Erythroblast (primary cell): Measurements from ENCODE around the gene PAM16.

Experiments used
- DNase-seq, 2 experiments: peaks; one replicate each; lab custom pipeline; 2025; lab: John Stamatoyannopoulos, UW
- GATA1 ChIP-seq: IDR thresholded peaks from 2 replicates; pipeline ENCODE4 v1.6.1; 2011; ENCODE audit warnings: low read depth, mild to moderate bottlenecking, control low read depth, low read length, moderate library complexity
- POLR2A ChIP-seq: IDR thresholded peaks from 2 replicates; pipeline ENCODE4 v1.6.1; 2011; ENCODE audit warnings: mild to moderate bottlenecking, low read length

Gene PAM16

DNA sequence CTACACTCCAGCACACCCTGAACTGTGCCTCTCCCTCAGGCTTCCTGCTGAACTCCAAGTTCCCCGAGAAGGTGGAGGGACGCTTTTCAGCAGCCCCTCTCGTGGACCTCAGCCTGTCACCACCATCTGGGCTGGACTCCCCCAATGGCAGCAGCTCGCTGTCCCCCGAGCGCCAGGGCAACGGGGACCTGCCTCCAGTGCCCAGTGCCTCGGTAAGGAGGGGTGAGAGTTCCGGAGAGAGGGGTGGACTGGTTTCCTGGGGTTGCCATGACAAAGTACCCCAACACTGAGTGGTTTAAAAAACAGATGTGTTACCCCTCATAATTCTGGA is 17.8 kb downstream of the PAM16 start:
- no peak for DNase-seq
- no peak for TF ChIP-seq POLR2A
- no peak for TF ChIP-seq GATA1

DNA sequence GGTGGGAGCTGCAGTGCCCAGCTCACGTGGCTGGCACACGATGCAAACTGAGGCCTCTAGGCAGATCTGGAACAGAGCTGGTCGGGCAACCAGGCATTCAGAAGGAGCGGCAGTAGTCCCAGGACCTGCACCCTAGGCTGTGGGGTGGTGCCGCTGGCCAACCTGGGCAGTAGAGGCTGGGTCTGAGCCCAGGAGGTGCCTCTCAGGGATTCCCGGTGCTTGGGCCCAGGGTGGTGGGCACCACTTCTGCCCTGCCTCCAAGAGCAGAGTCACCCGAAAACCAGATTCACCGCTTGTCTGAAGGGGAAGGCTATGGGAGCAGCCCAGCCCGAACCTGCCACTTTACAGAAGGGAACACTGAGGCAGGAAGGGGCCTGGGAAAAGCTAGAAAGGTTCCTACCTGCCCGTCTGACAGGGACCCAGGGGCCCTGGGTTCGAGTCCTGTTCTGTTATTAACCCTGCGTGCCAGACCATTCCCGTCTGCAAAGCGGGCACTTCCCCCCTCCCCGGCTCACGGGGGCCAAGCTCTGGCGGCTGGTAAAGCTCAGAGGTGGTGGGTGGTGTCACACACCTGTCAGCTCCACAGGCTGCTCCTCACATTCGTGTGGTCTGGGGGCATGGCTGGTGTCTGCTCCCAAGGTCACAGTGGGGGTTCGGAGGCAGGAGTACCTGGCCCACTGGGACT is 18.4 kb downstream of the PAM16 start:
- TF ChIP-seq POLR2A (no peak), GATA1 (no peak)
- DNase-seq: no peak

DNA sequence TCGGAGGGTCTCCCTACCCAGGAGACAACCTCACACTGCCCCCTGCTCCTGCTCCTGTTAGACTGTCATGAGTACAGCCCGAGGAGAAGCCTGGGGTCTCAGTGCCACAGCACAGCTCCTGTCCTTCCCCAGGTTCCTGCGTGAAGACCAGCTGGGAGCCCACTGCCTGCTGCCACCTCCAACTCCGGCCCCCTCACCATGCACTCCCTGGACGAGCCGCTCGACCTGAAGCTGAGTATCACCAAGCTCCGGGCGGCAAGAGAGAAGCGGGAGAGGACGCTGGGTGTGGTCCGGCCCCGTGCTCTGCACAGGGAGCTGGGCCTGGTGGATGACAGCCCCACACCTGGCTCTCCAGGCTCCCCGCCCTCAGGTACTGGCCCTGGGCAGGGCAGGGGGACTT is 19.0 kb downstream of the PAM16 start:
- DNase-seq: no peak
- TF ChIP-seq POLR2A: no peak
- TF ChIP-seq GATA1: no peak

DNA sequence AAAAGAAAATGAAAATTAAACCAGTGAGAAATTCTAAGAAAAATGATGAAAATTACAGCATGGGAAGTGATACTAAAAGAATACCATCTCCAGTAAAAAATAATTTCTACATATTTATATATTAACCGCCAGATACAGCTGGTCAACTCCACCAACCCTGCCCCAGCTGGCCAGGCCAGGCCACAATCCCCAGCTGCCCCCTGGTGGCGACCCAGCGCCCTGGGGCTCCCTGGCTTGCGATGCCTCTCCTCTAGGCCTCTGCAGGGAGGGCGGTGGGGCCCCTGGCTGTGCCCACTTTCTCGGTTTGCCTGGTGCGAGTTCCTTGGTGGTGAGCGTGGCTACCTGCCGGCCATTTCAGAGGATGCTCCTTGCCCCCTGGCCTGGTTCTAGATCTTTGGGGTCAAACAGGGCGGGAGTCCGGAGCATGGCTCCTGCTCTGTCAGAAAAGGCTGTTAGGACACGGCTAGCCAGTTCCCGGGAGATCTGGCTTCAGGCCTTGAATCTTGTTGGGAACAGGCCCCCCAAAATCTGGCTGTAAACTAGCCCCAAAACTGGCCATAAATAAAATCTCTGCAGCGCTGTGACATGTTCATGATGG is 20.7 kb downstream of the PAM16 start:
- peak; percentile 68 to 80 for DNase-seq
- TF ChIP-seq POLR2A: no peak
- no peak for TF ChIP-seq GATA1

DNA sequence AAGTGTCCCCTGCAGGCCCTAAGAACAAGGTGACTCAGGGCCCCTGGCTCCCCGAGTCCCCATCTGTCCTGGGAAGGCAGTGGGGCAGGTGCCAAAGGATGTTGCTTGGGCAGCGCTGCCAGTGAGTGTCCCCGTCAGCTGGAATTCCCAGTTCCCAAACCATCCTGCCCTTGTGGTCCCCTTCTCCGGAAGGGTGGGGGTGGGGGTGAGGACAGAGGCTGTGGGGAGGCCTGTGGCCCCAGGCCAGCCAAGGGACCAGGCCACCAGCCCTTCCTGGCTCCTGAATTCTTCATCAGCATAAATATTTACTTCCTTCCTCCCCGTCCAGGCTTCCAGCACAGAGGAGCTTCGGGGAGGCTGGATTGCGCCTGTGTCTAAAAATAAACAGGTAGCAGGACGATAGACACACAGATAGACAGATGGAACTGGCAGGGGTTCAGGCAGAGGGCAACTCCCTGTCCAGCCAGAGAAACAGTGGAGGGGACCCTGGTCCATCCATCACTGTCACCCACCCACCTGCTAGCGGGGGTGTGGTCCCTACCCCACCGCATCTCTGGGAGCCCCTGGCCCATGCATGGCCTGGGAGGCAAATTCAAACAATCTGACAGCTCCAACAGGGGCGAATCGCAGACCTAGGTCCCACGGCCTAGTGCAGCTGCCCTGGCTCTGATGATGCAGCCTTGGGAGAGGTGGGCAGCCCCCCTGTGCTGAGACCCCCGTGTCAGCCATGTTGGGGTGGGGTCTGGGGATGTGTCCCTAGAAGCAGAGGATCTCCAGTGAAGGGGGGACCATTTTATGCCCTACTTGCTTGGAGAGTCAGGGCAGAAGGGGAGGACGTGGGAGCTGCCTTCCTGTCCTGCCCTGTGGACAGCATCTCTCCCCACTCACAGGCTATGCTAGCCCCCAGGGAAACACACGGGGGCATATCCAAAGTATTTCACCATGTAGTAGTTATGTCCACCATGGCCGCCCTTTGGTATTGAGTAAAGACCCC is 22.0 kb downstream of the PAM16 start:
- DNase-seq: no peak
- TF ChIP-seq GATA1: no peak
- TF ChIP-seq POLR2A: no peak

DNA sequence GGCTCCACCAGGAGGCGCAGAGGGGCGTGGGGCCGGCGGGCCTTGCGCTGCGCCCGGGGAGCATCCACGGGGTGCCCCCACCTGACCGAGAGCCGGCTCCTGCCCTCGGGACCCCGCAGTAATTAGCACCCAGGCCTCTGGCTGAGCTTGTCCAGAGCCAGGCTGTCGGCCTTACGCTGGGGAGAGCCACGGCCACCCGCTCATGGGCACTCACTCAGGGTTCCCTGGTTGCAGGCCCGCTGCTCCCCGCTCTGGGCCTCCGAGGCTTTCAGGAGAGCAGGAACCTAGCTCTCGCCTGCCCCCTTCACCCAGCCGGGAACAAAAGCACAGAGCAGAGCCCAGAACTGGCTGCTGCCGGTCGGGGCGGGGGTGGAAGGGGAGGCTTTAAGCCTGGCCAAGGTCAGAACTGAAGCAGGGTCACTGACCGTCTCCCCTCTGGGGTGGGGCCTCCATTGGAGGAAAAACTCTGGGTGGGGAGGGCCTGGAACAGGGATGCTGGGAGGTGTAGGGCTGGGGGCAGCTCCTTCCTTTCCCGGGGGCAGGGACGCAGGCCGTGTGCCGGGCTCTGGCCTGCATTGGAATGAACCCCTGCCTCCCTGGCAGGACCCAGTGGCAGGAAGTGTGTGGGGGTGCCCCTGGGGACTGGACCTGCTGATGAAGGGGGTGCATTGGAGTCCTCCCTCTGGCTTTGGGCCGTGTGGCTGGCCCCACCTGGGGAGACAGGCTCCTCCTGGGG is 22.9 kb downstream of the PAM16 start:
- DNase-seq: peak; percentile 53 to 57
- TF ChIP-seq GATA1 (no peak), POLR2A (no peak)

DNA sequence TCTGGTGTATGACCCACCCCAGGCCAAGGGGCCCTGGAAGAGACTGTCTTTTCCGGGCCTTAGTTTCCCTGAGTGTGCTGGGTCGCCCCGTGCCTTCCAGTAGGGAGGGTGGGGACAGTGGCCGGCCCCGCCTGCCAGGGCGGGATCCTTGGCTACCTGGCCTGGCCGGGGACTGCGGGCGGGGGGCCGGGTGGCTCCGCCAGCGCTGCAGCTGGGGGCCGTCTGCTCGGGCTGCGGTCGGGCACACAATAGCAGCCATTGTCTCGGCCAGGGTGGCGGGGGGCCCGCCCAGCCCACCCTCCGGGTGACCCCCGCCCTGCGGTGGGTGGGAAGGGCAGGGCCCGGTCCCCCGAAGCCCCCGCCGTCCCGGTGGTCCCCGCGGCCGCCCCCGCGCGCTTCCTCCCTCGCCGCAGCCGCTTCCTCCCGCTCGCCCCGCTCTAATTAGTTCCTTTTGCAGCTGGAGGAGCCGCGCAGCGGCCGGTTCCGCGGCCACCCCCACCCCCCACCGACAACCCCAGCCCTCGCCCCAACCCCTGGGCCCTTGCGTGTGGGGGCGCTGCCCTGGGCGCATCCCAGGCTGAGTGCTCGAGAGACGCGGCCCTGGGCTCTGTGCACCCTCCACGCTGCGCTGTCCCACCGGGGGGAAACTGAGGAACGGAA is 23.6 kb downstream of the PAM16 start:
- TF ChIP-seq POLR2A (no peak), GATA1 (no peak)
- no peak for DNase-seq

DNA sequence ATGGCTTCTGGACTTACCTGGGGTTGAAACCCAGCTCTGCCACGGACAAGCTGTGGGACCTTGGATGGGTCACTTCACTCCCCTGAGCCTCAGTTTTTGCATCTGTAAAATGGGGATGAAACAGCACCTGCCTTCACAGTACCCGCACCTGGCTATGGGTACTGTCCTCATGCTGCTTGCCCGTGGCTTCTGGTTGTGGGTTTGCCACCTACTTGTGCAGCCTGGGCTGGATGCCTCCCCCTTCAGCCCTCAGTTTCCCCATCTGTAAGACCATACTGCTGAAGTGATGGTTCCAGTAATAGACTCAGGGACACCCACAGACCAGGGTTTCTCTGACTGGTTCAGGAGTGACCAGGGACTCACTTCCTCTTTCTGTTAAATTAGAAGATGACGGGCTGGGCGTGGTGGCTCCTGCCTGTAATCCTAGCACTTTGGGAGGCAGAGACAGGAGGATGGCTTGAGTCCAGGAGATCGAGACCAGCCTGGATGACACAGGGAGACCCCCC is 25.8 kb downstream of the PAM16 start:
- no peak for DNase-seq

DNA sequence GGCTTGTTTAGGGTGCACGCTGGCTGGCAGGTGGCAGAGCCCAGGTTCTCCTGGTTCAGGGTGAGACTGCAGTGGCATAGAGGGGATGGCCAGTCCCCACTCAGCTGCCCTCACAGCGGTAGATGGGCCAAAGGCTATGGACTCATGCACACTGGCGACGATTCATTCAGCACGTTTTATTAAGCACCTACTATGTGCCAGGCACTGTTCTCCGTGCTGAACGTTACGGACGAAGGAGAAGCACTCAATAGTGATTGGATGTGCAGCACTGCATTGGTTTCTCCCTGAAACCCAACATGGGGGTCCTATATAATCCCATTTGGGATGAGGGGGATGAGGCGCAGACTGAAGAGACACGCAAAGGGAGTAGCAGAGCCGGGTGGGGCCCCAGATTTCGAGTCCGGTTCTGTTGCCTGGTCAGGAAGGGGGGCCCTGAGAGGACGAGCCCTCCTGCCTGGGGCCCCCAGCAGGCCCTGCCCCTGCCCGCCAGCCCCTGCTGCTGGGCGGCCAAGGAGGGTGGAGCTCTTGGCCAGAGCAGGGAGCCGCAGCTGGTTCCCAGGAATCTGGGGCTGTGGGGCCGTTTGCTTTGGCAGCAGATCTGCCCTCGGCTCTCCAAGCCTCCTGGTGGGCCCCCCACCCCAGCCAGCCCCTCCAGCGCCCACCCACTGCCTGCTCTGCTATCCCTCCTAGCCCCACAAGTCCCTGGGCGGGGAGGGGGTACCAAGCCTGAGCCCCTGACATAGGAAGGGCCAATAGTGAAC is 26.4 kb downstream of the PAM16 start:
- no peak for DNase-seq
- no peak for TF ChIP-seq GATA1

More for the DNA sequence above, 25.8 kb downstream of the PAM16 start:
- no peak for TF ChIP-seq GATA1
- TF ChIP-seq POLR2A: no peak

DNA sequence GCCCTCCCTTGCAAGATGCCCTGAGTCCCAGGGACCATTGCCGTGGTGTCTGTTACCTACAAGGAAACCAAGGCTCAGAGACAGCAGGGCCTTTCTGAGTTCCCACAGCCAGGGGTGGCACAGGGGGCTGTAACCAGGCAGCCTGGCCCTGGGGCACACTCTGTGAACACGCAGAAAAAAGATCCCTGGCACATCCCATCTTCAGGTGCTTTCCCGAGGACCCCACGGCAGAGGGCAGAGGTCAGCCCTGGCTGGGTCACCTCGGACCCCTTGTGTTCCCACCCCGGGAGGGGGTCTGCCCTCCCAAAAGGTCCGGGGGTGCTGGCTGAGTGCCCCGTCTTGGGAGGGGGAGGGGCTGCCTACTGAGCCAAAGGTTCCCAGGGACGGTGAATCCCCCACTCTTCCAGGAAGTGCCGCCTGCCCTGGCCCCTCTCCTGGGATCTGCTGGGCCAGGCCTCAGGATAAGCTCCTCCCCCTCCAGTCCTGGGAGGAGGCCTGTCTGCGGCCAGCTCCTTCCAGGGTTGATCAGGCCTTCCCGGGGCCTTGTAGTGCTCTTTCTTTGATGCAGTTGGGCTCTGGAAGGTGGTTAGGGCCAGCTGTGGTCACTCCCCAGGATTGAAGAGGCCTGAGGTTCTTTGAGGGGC is 27.2 kb downstream of the PAM16 start:
- TF ChIP-seq GATA1: no peak
- no peak for TF ChIP-seq POLR2A
- no peak for DNase-seq

DNA sequence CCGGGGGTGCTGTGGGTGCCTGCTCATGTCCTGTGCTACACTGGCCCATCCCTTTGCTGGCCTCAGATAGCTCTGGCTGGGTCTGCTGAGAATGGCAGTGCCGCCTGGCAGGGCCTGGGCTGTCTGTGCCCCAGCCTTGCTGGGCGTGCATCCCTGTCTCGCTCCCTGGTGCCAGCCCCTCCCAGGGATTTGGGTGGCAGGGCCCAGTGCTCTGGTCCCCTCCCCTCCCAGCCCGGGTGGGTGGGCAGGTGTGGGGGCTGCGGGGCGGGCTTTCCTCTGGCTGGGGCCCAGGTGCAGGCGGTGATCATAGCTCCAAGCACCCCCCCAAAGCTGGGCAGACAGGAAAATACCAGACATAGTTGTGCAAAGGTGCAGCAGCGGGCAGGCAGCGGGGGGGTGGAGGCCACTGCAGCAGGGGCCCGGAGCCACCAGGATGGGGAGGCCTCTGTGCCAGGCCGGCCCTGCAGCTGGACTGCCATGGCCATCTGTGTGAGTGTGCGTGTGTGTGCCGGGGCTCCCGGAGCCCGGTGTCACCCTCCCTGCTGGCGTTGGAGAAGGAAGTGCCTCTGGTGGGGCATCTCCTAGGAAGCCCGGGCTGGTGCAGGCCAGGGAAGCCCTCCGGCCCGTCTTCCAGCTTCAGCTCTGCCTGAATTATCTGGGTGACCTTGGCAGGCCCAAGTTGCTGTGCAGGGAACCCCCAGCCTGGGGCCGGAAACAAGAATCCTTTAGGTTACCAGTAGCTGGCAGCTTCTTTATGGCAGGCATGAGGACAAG is 27.9 kb downstream of the PAM16 start:
- DNase-seq: no peak
- TF ChIP-seq POLR2A (no peak), GATA1 (no peak)
